ENCODE data around the gene DCT.
A peak's percentile ranks its signal among the peaks of the same experiment; 100 is the strongest.

DCT gene

GRCh38 chr13:94495806-94496205, 16.3 kb upstream of the DCT start:
- TF ChIP-seq MYC (IDR thresholded peaks at IDR 0.05; ENCODE audit: low read depth, low read length) (no peak), POLR2A (IDR thresholded peaks at IDR 0.05; ENCODE audit: extremely low read depth, insufficient read length) (no peak), CTCF (IDR thresholded peaks at IDR 0.05; ENCODE audit: low read depth, low read length) (no peak), MAX (IDR thresholded peaks at IDR 0.05; ENCODE audit: low read depth, low read length) (no peak)
- no peak for DNase-seq (ENCODE audit: low read depth)
- H3K4me3 ChIP-seq (ENCODE audit: low read depth, low read length) = no peak overlapping the region

- TF ChIP-seq CTCF (IDR thresholded peaks at IDR 0.05; ENCODE audit: low read depth, low read length) (no peak), MAX (IDR thresholded peaks at IDR 0.05; ENCODE audit: low read depth, low read length) (no peak), POLR2A (IDR thresholded peaks at IDR 0.05; ENCODE audit: extremely low read depth, insufficient read length) (no peak), MYC (IDR thresholded peaks at IDR 0.05; ENCODE audit: low read depth, low read length) (no peak)
- no peak for DNase-seq (ENCODE audit: low read depth)
- no peak overlapping the region for H3K4me3 ChIP-seq (ENCODE audit: low read depth, low read length)
Observed at GRCh38 chr13:94494026-94494425, 14.5 kb upstream of the DCT start.

- no peak for DNase-seq (ENCODE audit: low read depth)
- TF ChIP-seq POLR2A (IDR thresholded peaks at IDR 0.05; ENCODE audit: extremely low read depth, insufficient read length) (no peak), MAX (IDR thresholded peaks at IDR 0.05; ENCODE audit: low read depth, low read length) (no peak), MYC (IDR thresholded peaks at IDR 0.05; ENCODE audit: low read depth, low read length) (no peak), CTCF (IDR thresholded peaks at IDR 0.05; ENCODE audit: low read depth, low read length) (no peak)
- no peak overlapping the region for H3K4me3 ChIP-seq (ENCODE audit: low read depth, low read length)
Observed at GRCh38 chr13:94487043-94487442, 7.6 kb upstream of the DCT start.

GRCh38 chr13:94483970-94484369, 4.5 kb upstream of the DCT start:
- DNase-seq (ENCODE audit: low read depth) = no peak
- TF ChIP-seq POLR2A (IDR thresholded peaks at IDR 0.05; ENCODE audit: extremely low read depth, insufficient read length) = no peak
- TF ChIP-seq CTCF (IDR thresholded peaks at IDR 0.05; ENCODE audit: low read depth, low read length) = no peak
- TF ChIP-seq MYC (IDR thresholded peaks at IDR 0.05; ENCODE audit: low read depth, low read length) = no peak
- no peak for TF ChIP-seq MAX (IDR thresholded peaks at IDR 0.05; ENCODE audit: low read depth, low read length)
- H3K4me3 ChIP-seq (ENCODE audit: low read depth, low read length) = no peak overlapping the region

- TF ChIP-seq MYC (IDR thresholded peaks at IDR 0.05; ENCODE audit: low read depth, low read length) (no peak), CTCF (IDR thresholded peaks at IDR 0.05; ENCODE audit: low read depth, low read length) (no peak), MAX (IDR thresholded peaks at IDR 0.05; ENCODE audit: low read depth, low read length) (no peak), POLR2A (IDR thresholded peaks at IDR 0.05; ENCODE audit: extremely low read depth, insufficient read length) (no peak)
- H3K4me3 ChIP-seq (ENCODE audit: low read depth, low read length) = no peak overlapping the region
- no peak for DNase-seq (ENCODE audit: low read depth)
Observed at GRCh38 chr13:94481941-94482340, 2.5 kb upstream of the DCT start.

- peak; percentile 64 for DNase-seq (ENCODE audit: low read depth)
- TF ChIP-seq CTCF (IDR thresholded peaks at IDR 0.05; ENCODE audit: low read depth, low read length) (no peak), MAX (IDR thresholded peaks at IDR 0.05; ENCODE audit: low read depth, low read length) (peak; percentile 64; the same call in 1 of the 2 replicates), MYC (IDR thresholded peaks at IDR 0.05; ENCODE audit: low read depth, low read length) (peak; percentile 79), POLR2A (IDR thresholded peaks at IDR 0.05; ENCODE audit: extremely low read depth, insufficient read length) (no peak)
- H3K4me3 ChIP-seq (ENCODE audit: low read depth, low read length) = no peak overlapping the region
Observed at GRCh38 chr13:94480672-94481145, 1.2 kb upstream of the DCT start.

All from NB4 (cell line).